Fibroblast of pulmonary artery (primary cell): ENCODE measurements around the gene TAF3.
A peak's percentile ranks its signal among the peaks of the same experiment; 100 is the strongest.

ENCODE experiments used
- DNase-seq: peaks from one replicate; pipeline ENCODE4 v3.0.0-alpha.2; 2010; ENCODE audit warnings: low read depth
- H3K4me3 ChIP-seq: replicated peaks from 2 replicates; pipeline ENCODE4 v1.5.1; 2011; ENCODE audit warnings: low read depth, mild to moderate bottlenecking, control low read depth, low read length, moderate library complexity
- TF ChIP-seq, protein P1 (sequence below): IDR thresholded peaks from 2 replicates; pipeline ENCODE4 v1.5.1; 2011; ENCODE audit warnings: mild to moderate bottlenecking, control low read depth, low read length, inconsistent platforms; ENCODE audit errors: missing control alignments

TAF3 gene

GRCh38 chr10:7903851-7904250 is 85.5 kb downstream of the TAF3 start:
- H3K4me3 ChIP-seq: no peak overlapping the region
- DNase-seq: no peak
- TF ChIP-seq, protein P1, sequence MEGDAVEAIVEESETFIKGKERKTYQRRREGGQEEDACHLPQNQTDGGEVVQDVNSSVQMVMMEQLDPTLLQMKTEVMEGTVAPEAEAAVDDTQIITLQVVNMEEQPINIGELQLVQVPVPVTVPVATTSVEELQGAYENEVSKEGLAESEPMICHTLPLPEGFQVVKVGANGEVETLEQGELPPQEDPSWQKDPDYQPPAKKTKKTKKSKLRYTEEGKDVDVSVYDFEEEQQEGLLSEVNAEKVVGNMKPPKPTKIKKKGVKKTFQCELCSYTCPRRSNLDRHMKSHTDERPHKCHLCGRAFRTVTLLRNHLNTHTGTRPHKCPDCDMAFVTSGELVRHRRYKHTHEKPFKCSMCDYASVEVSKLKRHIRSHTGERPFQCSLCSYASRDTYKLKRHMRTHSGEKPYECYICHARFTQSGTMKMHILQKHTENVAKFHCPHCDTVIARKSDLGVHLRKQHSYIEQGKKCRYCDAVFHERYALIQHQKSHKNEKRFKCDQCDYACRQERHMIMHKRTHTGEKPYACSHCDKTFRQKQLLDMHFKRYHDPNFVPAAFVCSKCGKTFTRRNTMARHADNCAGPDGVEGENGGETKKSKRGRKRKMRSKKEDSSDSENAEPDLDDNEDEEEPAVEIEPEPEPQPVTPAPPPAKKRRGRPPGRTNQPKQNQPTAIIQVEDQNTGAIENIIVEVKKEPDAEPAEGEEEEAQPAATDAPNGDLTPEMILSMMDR: no peak

GRCh38 chr10:7906128-7906527 is 87.8 kb downstream of the TAF3 start:
- H3K4me3 ChIP-seq: no peak overlapping the region
- TF ChIP-seq, protein P1: no peak
- DNase-seq: no peak

DNA sequence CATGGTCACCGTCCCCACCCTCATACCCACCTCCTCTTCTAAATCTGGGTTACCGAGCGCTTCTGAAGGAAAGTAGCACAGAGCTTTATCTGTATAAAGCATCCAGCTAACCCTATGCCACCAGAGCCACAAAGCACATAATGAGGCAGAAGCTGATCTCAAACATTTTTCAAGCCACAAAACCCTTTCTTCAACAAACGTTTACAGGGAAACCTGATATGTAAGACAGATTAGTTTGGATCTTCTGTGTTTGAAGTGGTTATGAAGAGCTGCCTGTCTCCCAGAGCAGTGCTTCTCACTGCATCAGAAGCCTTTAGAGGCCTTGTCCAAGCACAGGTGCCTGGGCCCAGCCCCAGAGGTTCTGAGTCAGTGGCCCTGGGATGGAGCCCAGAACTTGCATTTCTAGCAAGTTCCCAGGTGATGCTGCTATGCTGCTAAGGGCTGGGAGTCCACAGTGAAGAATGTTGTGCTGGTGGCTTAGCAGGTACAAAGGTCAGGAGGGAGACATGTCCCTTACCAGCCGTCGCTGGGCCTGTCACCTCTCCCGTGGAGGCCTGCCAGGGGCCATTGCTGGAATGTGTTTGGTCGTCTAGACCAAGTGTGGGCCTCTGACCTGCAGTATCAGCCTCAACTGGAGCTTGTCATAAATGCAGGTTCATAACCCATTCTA is 90.4 kb downstream of the TAF3 start:
- no peak for DNase-seq
- TF ChIP-seq, protein P1: no peak
- no peak overlapping the region for H3K4me3 ChIP-seq

- TF ChIP-seq, protein P1: no peak
- DNase-seq: peak; percentile 4
Measured at GRCh38 chr10:7913126-7913872, 95.0 kb downstream of the TAF3 start.

DNA sequence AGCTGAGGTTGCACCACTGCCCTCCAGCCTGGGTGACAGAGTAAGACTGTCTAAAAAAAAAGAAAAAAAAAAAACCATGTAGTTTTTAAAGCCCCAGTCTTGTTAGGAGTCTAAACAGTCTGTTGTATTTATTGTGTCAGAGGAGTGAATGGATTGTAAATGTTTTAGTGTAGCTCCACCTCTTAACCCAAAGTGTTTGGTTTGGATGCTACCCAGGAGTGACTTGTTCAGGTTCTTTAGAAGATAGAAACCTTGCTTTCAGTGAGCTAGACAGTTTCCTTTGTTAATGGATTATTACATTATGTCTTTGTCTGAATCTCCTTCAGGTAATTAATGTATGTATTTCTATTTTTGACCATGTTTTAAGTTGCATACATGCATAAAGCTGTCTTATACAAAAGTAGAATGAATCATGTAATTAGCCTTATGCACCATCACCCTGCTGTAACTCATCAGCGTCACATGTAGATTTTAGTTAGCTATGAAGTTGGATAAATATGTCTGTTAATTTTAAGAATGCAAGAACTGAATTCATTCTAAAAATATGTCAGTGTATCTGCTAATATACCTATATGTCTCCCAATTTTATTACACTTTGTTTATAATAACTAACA is 97.7 kb downstream of the TAF3 start:
- TF ChIP-seq, protein P1: no peak
- DNase-seq: peak; percentile 53
- H3K4me3 ChIP-seq: no peak overlapping the region

More at GRCh38 chr10:7913126-7913872, 95.0 kb downstream of the TAF3 start:
- no peak overlapping the region for H3K4me3 ChIP-seq

GRCh38 chr10:7917736-7918135 is 99.4 kb downstream of the TAF3 start:
- no peak overlapping the region for H3K4me3 ChIP-seq
- no peak for DNase-seq
- TF ChIP-seq, protein P1: no peak
